GM12872 (cell line): Measurements from ENCODE around the gene LYRM4.

Experiments used
- CTCF ChIP-seq: IDR thresholded peaks from 3 replicates; pipeline ENCODE4 v1.5.1; 2011; ENCODE audit warnings: low read depth, mild to moderate bottlenecking, low read length, moderate library complexity; ENCODE audit not compliant: insufficient read depth

The LYRM4 gene

DNA sequence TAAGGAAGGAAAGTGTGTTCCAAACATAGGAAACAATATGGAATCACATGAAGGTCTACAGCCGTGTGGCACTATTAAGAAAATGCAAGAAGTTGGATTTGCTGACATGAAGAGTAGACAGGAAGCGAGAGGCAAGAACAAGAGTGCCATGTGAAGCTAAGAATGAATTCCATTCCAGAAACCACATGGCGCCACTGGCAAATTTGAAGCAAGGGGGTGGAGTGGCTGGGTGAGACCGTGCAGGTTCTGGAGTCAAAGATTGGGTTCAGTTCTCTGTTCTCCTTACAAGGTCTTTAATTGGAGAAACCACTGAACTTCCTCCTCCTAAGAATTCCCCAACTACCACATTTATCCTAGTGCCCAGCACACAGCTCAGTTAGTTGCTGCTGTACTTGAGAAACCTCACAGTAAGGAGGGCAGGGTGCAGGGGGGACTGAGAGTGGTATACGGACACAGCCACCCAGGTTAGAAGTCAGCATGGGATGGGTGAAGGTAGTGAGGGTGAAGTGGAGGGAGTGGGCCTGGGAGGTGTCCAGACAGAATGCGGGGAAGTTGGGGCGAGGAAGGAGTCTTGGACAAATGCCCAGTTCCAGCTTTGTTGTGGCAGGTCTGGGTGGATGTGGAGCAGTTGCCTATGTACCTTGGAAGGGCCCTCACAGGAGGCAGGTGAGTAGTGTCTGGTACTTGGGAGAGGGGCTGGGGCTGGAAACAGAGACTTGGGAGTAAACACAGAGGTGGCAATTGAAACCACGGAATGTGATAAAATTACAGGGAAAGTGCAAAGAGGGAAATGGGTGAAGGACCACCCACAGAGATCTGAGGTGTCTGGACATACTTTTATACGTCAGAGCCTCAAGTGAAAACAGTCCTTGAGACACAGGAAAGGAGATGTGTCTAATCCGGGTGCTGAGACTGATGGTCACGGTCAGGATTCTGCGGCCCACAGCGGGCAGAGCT lies 14.3 kb downstream of the LYRM4 start:
- no peak for TF ChIP-seq CTCF

- TF ChIP-seq CTCF, result no peak
Observed at GRCh38 chr6:5243069-5243468, 17.7 kb downstream of the LYRM4 start.

- no peak for TF ChIP-seq CTCF
Observed at GRCh38 chr6:5241252-5241651, 19.5 kb downstream of the LYRM4 start.

- no peak for TF ChIP-seq CTCF
Observed at GRCh38 chr6:5238336-5238735, 22.4 kb downstream of the LYRM4 start.

- no peak for TF ChIP-seq CTCF
Observed at GRCh38 chr6:5237805-5238204, 22.9 kb downstream of the LYRM4 start.

GRCh38 chr6:5235830-5236229 lies 24.9 kb downstream of the LYRM4 start:
- no peak for TF ChIP-seq CTCF

DNA sequence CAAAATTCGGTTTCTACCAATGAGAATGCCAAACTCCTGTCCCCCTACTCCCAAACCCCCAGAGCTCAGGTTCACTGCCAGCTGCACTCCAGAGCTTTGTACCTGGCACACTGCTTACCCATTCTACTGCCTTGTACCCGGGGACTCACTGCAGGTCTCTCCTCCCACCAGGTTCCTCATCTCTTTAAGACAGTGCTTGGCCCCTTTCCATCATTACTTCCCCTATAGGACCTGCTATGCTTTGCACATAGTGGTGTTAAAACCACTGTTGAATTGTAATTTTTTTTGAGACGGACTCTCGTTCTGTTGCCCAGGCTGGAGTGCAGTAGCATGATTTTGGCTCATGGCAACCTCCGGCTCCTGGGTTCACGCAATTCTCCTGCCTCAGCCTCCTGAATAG lies 25.9 kb downstream of the LYRM4 start:
- TF ChIP-seq CTCF, result no peak
